ENCODE results near the gene COG2. TPM values are rescaled to one million over a fixed set of nuclear protein-coding genes. Genes with fewer than 3 reads are reported as not detected.

The COG2 gene
- total RNA-seq, 6 experiments from 2014 or later = 9.0 to 18.7 (median 13.0) TPM

DNA sequence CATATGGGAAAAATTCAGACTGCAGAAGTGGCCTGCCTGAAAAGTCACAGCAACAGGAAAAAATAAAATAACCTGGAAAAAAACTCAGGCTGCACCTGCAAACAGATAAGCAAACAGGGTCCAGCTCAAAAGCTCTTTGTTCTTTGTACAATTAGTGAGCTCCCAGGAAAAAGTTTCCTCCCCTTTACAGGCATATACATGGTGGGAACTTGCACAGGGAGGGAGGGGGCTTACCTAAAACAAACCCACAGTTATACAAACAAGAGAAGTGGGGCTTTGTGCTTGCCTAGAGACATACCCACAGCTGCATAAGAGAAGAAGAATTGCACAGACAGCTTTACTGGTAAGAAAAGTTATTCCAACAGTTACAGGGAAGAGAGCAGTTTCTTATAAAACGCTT, 31.7 kb upstream of the COG2 start:
- Histone ChIP-seq H3K9me3 (no peaks in the 10 kb centered on the region), H3K36me3 (no peaks in the 10 kb centered on the region), H3K27me3 (no peaks in the 10 kb centered on the region), H3K4me3 (no peak overlapping the region), H3K27ac (no peak overlapping the region), H3K4me1 (no peaks in the 10 kb centered on the region)
- TF ChIP-seq CTCF (IDR thresholded peaks at IDR 0.05) = no peak
- TF ChIP-seq POLR2A (IDR thresholded peaks at IDR 0.05) = no peak
- ATAC-seq (no peak), DNase-seq (no peak)
- 46% methylated on average over 1 of the region's 1 CpG for WGBS (ENCODE audit: insufficient coverage, low coverage, low lambda C conversion rate, missing lambda C conversion rate)
- intact Hi-C loops (cut with DNase I) = no loop called here

- intact Hi-C loops (cut with DNase I) = no loop called here
- Histone ChIP-seq H3K4me1 (no peaks in the 10 kb centered on the region), H3K36me3 (no peaks in the 10 kb centered on the region), H3K27me3 (no peaks in the 10 kb centered on the region), H3K27ac (no peak overlapping the region), H3K9me3 (no peaks in the 10 kb centered on the region), H3K4me3 (no peak overlapping the region)
- TF ChIP-seq CTCF (IDR thresholded peaks at IDR 0.05) = no peak
- no peak for TF ChIP-seq POLR2A (IDR thresholded peaks at IDR 0.05)
- DNase-seq (no peak), ATAC-seq (no peak)
- WGBS (ENCODE audit: insufficient coverage, low coverage, low lambda C conversion rate, missing lambda C conversion rate) = 72% methylated on average over 7 of the region's 7 CpGs
These were observed 31.0 kb upstream of the COG2 start for GRCh38 chr1:230611128-230611877.

DNA sequence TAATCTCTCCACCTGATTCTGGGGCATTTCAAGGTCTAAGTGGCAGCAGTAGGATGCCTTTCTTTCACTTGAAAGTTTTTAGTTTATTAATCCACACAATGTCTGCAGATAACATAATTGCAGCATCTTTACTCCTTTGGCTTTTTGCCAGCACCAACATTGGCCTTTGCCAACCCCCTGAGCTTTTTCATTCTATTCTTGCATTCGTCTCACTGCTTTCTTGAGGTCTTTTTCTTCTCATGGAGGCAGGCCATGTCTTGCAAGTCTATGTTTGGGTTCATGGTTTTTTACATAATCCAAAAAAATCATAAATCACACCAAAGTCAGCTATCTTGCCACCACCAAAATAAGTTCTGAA, 30.4 kb upstream of the COG2 start:
- WGBS (ENCODE audit: insufficient coverage, low coverage, low lambda C conversion rate, missing lambda C conversion rate) = 40% methylated on average over 1 of the region's 1 CpG
- no peak for TF ChIP-seq POLR2A (IDR thresholded peaks at IDR 0.05)
- no peak for TF ChIP-seq CTCF (IDR thresholded peaks at IDR 0.05)
- Histone ChIP-seq H3K4me3 (no peak overlapping the region), H3K27me3 (no peaks in the 10 kb centered on the region), H3K9me3 (no peaks in the 10 kb centered on the region), H3K36me3 (no peaks in the 10 kb centered on the region), H3K4me1 (no peaks in the 10 kb centered on the region), H3K27ac (no peak overlapping the region)
- DNase-seq (no peak), ATAC-seq (no peak)
- intact Hi-C loops (cut with DNase I) = no loop called here

DNA sequence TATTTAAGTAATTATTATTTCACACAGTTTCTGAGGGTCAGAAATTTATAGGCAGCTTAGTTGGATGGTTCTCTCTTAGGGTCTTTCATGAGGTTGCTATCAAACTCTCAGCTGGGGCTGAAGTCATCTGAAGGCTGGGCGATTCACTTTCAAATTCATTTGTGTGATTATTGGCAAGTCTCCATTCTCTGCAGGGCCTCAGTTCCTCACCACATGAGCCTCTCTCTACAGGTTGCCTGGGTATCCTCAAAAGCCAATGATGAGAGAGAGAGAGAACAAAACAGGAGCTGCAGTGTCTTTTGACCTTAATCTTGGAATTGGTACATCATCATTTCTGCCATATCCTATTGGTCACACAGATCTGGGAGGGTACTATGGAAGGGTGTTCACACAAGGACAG, 29.6 kb upstream of the COG2 start:
- no peaks in the 10 kb centered on the region for H3K9me3 ChIP-seq
- intact Hi-C loops (cut with DNase I) = no loop called here
- H3K4me1 ChIP-seq = no peaks in the 10 kb centered on the region
- 43% methylated on average over 1 of the region's 1 CpG for WGBS (ENCODE audit: insufficient coverage, low coverage, low lambda C conversion rate, missing lambda C conversion rate)
- no peaks in the 10 kb centered on the region for H3K27me3 ChIP-seq
- no peak for TF ChIP-seq CTCF (IDR thresholded peaks at IDR 0.05)
- no peak for TF ChIP-seq POLR2A (IDR thresholded peaks at IDR 0.05)
- ATAC-seq (no peak), DNase-seq (no peak)
- no peak overlapping the region for H3K4me3 ChIP-seq
- no peaks in the 10 kb centered on the region for H3K36me3 ChIP-seq
- H3K27ac ChIP-seq = no peak overlapping the region

Measured in right lobe of liver (tissue), 6 donors.